ENCODE results near the gene ALDH1A1. TPM values are rescaled to one million over a fixed set of nuclear protein-coding genes. Genes with fewer than 3 reads are reported as not detected.

ALDH1A1 gene
- total RNA-seq, 2 experiments from 2014 or later: not detected

DNA sequence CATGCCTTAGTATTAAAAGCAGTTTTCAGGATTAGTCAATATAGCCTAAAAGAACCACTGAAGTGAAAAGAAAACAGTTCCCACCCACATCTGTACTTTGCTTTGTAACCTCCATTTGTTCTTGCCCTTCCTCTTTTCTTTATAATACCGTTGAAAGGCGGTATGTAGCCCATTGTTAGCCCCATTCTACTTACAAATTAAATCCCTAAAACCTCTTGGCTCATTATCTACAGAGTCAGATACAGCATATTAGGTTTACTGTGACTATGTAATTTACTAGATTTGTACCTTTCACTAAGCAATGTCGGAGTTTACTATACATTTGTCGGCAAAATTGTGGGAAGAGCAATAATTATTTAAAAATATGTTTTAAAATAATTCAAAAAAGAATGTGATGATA is 17.3 kb downstream of the ALDH1A1 start:
- POLR2A ChIA-PET: no interaction called here
- Histone ChIP-seq H2AFZ (ENCODE audit: low read length) (no peak overlapping the region), H3K4me3 (ENCODE audit: low read depth, low read length, poor library complexity, severe bottlenecking) (no peak overlapping the region), H3K9me3 (ENCODE audit: low read length) (no peaks in the 10 kb centered on the region), H3K4me2 (ENCODE audit: low read length) (no peak overlapping the region), H3K27ac (ENCODE audit: low read depth, low read length, poor library complexity, severe bottlenecking) (no peak overlapping the region), H3K9me2 (ENCODE audit: insufficient read depth, low read length) (no peaks in the 10 kb centered on the region), H3K36me3 (ENCODE audit: insufficient read depth, low read length) (no peaks in the 10 kb centered on the region), H3K4me1 (ENCODE audit: insufficient read depth, low read length, poor library complexity, severe bottlenecking) (no peaks in the 10 kb centered on the region), H4K20me1 (ENCODE audit: insufficient read depth, low read length) (no peaks in the 10 kb centered on the region), H3K79me2 (ENCODE audit: insufficient read depth, low read depth, low read length) (no peaks in the 10 kb centered on the region)
- TF ChIP-seq, protein P1, sequence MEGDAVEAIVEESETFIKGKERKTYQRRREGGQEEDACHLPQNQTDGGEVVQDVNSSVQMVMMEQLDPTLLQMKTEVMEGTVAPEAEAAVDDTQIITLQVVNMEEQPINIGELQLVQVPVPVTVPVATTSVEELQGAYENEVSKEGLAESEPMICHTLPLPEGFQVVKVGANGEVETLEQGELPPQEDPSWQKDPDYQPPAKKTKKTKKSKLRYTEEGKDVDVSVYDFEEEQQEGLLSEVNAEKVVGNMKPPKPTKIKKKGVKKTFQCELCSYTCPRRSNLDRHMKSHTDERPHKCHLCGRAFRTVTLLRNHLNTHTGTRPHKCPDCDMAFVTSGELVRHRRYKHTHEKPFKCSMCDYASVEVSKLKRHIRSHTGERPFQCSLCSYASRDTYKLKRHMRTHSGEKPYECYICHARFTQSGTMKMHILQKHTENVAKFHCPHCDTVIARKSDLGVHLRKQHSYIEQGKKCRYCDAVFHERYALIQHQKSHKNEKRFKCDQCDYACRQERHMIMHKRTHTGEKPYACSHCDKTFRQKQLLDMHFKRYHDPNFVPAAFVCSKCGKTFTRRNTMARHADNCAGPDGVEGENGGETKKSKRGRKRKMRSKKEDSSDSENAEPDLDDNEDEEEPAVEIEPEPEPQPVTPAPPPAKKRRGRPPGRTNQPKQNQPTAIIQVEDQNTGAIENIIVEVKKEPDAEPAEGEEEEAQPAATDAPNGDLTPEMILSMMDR (conservative IDR thresholded peaks at IDR 0.05; ENCODE audit: low read length): no peak
- no peak for TF ChIP-seq EZH2phosphoT487 (IDR thresholded peaks at IDR 0.05; ENCODE audit: borderline replicate concordance, low read depth, low read length)
- intact Hi-C loops (cut with micrococcal nuclease; ENCODE audit: unreplicated experiment): no loop called here
- BruUV-seq (replicated peaks): no TSS peak
- CTCF ChIA-PET (ENCODE audit: unreplicated experiment): no interaction called here
- no peak for DNase-seq (ENCODE audit: low spot score)

- Histone ChIP-seq H3K36me3 (ENCODE audit: insufficient read depth, low read length) (no peaks in the 10 kb centered on the region), H3K9me3 (ENCODE audit: low read length) (no peaks in the 10 kb centered on the region), H3K4me1 (ENCODE audit: insufficient read depth, low read length, poor library complexity, severe bottlenecking) (no peaks in the 10 kb centered on the region), H3K9me2 (ENCODE audit: insufficient read depth, low read length) (no peaks in the 10 kb centered on the region), H3K4me2 (ENCODE audit: low read length) (no peak overlapping the region), H3K4me3 (ENCODE audit: low read depth, low read length, poor library complexity, severe bottlenecking) (no peak overlapping the region), H3K27ac (ENCODE audit: low read depth, low read length, poor library complexity, severe bottlenecking) (no peak overlapping the region), H3K79me2 (ENCODE audit: insufficient read depth, low read depth, low read length) (no peaks in the 10 kb centered on the region), H2AFZ (ENCODE audit: low read length) (no peak overlapping the region), H4K20me1 (ENCODE audit: insufficient read depth, low read length) (no peaks in the 10 kb centered on the region)
- ChIA-PET POLR2A (no interaction called here), CTCF (ENCODE audit: unreplicated experiment) (no interaction called here)
- DNase-seq (ENCODE audit: low spot score): no peak
- no TSS peak for BruUV-seq (replicated peaks)
- intact Hi-C loops (cut with micrococcal nuclease; ENCODE audit: unreplicated experiment): no loop called here
- TF ChIP-seq, protein P1 (conservative IDR thresholded peaks at IDR 0.05; ENCODE audit: low read length): no peak
- TF ChIP-seq EZH2phosphoT487 (IDR thresholded peaks at IDR 0.05; ENCODE audit: borderline replicate concordance, low read depth, low read length): no peak
These were observed 18.9 kb downstream of the ALDH1A1 start for GRCh38 chr9:72933730-72934665.

DNA sequence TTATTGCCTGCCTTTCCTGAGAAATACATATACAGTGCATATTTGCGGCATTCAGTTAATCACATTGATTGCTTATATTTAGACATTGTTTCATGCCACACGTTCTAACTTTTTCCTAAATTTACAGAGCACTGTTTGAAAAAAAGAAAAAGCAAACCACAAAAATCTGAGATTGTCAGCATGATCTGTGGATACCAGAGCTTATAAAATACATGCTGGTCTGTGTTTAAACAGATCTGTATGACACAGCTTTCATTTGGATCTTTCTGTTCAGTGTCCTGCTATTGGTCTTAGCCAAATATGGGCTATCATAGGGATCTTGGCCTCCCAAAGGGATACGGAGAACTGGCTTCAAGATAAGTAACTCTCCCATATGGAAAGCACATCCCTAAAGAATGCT is 20.2 kb downstream of the ALDH1A1 start:
- H3K36me3 ChIP-seq (ENCODE audit: insufficient read depth, low read length): no peaks in the 10 kb centered on the region
- no peak for TF ChIP-seq EZH2phosphoT487 (IDR thresholded peaks at IDR 0.05; ENCODE audit: borderline replicate concordance, low read depth, low read length)
- TF ChIP-seq, protein P1 (conservative IDR thresholded peaks at IDR 0.05; ENCODE audit: low read length): no peak
- intact Hi-C loops (cut with micrococcal nuclease; ENCODE audit: unreplicated experiment): no loop called here
- H3K4me3 ChIP-seq (ENCODE audit: low read depth, low read length, poor library complexity, severe bottlenecking): no peak overlapping the region
- H2AFZ ChIP-seq (ENCODE audit: low read length): no peak overlapping the region
- no peak overlapping the region for H3K27ac ChIP-seq (ENCODE audit: low read depth, low read length, poor library complexity, severe bottlenecking)
- no peaks in the 10 kb centered on the region for H3K9me2 ChIP-seq (ENCODE audit: insufficient read depth, low read length)
- H3K9me3 ChIP-seq (ENCODE audit: low read length): no peaks in the 10 kb centered on the region
- H3K4me1 ChIP-seq (ENCODE audit: insufficient read depth, low read length, poor library complexity, severe bottlenecking): no peaks in the 10 kb centered on the region
- H3K79me2 ChIP-seq (ENCODE audit: insufficient read depth, low read depth, low read length): no peaks in the 10 kb centered on the region
- BruUV-seq (replicated peaks): no TSS peak
- ChIA-PET CTCF (ENCODE audit: unreplicated experiment) (no interaction called here), POLR2A (no interaction called here)
- H3K4me2 ChIP-seq (ENCODE audit: low read length): no peak overlapping the region
- no peaks in the 10 kb centered on the region for H4K20me1 ChIP-seq (ENCODE audit: insufficient read depth, low read length)
- no peak for DNase-seq (ENCODE audit: low spot score)
